ENCODE data around the gene SMCP.

DNA sequence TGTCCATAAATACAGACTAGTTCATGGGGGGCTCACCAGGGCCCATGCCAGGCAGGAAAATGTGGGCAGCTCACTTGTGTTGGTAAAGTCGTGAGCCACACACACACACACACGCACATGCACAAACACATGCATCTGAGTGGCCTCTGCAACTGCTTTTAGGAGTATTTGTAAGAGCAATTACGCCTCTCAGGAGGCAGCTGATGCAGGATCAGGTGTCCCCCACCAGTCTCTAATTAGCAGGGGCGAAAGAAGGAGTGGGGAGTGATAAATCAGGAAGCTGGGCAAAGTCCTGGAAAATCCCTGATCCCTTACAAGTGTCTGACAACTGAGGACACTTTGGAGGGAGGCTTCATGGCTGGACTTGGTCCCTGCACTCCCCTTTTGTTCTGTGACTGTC lies 24.5 kb downstream of the SMCP start:
- TF ChIP-seq POLR2A (IDR thresholded peaks at IDR 0.05) (no peak), POLR2AphosphoS5 (IDR thresholded peaks at IDR 0.05) (no peak)
- TF ChIP-seq, protein P1, sequence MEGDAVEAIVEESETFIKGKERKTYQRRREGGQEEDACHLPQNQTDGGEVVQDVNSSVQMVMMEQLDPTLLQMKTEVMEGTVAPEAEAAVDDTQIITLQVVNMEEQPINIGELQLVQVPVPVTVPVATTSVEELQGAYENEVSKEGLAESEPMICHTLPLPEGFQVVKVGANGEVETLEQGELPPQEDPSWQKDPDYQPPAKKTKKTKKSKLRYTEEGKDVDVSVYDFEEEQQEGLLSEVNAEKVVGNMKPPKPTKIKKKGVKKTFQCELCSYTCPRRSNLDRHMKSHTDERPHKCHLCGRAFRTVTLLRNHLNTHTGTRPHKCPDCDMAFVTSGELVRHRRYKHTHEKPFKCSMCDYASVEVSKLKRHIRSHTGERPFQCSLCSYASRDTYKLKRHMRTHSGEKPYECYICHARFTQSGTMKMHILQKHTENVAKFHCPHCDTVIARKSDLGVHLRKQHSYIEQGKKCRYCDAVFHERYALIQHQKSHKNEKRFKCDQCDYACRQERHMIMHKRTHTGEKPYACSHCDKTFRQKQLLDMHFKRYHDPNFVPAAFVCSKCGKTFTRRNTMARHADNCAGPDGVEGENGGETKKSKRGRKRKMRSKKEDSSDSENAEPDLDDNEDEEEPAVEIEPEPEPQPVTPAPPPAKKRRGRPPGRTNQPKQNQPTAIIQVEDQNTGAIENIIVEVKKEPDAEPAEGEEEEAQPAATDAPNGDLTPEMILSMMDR (IDR thresholded peaks at IDR 0.05) = no peak
